ENCODE results near the gene OAS2.

Gene OAS2

DNA sequence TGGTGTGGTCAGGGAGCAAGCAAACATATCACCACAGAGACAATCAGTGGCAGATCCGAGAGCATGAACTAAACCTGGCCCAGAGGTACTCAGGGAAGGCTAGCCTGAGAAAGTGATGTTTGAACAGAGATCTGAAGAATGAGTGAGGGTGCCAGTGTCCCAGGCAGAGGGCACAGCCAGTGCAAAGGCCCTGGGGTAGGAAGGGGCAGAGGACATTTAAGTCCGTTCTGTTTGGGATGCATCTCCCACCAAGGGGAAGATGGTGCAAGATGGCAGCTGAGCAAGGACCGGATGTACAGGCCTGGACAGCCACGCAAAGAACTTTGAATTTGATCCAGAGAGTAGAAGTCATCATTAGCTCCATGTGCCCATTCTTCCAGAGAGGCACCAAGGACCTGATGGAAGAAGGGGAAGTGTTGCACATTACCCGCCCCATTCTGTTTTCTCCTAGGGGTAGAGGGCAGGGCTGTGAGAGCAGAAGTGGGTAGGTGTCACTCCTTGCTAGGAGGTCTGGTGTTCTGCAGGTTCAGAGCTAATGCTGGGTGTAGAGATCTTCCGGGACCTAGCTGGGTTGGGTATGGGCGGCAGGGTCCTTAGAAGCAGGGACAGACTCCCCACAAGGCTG is 82.1 kb downstream of the OAS2 start:
- DNase-seq: no peak

DNA sequence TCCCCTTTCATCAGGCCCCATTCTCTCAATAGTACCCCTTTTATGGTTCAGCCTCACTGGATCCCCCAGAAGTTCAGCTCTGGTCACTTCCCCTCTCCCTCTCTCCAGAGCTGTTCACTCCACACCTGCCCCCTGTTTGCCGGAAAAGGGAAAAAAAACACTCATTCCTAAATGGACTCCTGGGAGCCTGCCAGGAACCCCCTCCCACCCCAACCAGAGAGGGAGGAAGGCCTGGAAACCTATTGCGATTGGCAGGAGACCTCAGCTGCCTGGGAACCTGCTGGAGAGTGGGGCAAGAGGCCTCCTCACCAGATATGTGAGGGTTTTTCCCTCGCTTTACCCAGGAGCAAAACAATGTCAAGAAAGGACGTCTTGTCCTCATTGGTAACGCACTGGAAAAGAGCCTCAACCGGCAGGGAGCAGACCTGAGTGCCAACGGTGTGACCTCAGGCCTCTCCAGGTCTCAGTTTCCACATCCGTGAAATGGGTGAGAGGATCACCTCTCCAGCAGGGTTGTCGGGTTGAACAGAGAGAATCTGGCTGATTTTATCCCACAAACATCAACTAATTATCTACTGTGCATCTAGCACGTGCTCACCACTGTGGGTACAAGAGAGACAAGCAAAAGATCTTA is 82.9 kb downstream of the OAS2 start:
- no peak for DNase-seq

All from NCI-H226 (cell line).